ENCODE measurements around the gene PTPRT. TPM values are rescaled to one million over a fixed set of nuclear protein-coding genes. Genes with fewer than 3 reads are reported as not detected.
A peak's percentile ranks its signal among the peaks of the same experiment; 100 is the strongest.

PTPRT gene
- total RNA-seq, 1 experiment from 2014 or later, result 0.93 TPM

DNA sequence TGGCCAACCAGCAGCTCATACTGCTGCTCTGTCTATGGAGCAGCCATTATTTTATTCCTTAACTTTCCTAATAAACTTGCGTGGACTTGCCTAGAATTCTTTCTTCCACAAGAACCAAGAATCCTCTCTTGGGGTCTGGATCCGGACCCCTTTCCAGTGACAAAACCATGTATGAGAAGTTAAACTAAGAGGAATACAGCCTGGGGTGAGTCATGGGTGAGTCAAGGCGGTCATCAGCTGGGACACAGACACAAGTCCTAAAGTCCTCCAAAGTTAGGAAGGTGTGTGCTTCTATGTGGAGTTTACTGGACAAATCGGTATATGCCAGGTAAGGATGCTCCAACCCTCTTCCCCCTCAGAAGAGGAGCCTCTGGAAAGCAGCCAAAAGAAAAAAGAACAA, 881.5 kb downstream of the PTPRT start:
- H3K36me3 ChIP-seq, result no peaks in the 10 kb centered on the region
- DNase-seq, result no peak
- H3K4me1 ChIP-seq, result no peaks in the 10 kb centered on the region
- no peak overlapping the region for H3K4me3 ChIP-seq
- no peak overlapping the region for H3K27ac ChIP-seq
- 0 out of 2 replicates have a peak, but pooled peaks cover 3% of the 10 kb centered on the region for H3K9me3 ChIP-seq (replicated peaks)
- no peaks in the 10 kb centered on the region for H3K27me3 ChIP-seq

GRCh38 chr20:42295592-42295991, 894.1 kb downstream of the PTPRT start:
- Histone ChIP-seq H3K9me3 (replicated peaks) (no peaks in the 10 kb centered on the region), H3K27me3 (0 out of 2 replicates have a peak, but pooled peaks cover 5% of the 10 kb centered on the region), H3K4me3 (no peak overlapping the region), H3K36me3 (no peaks in the 10 kb centered on the region), H3K4me1 (no peaks in the 10 kb centered on the region), H3K27ac (no peak overlapping the region)
- DNase-seq, result peak in 1 of 2 experiments; percentile 28

DNA sequence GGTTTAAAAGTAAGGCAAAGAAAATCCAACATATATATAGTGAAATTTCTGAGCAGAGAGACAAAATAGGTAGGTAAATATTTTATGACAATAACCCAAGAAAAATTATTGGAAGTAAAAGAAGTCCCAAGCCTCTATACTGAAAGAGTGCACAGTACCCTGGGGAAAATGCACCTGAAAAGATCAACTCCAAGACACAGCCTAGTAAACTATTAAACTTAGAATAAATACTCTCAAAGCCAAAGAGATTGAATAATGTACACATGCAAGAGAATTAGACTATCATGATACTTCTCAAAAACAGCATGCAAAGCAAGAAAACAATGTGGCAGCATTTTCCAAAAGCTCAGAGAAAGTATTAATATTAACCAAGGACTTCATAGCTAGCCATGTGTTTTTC, 894.7 kb downstream of the PTPRT start:
- H3K9me3 ChIP-seq (replicated peaks), result no peaks in the 10 kb centered on the region
- no peak for DNase-seq

GRCh38 chr20:42281801-42282200, 907.9 kb downstream of the PTPRT start:
- no peak overlapping the region for H3K27ac ChIP-seq
- no peaks in the 10 kb centered on the region; the same call in 1 of the 2 replicates for H3K9me3 ChIP-seq (replicated peaks)
- no peaks in the 10 kb centered on the region for H3K27me3 ChIP-seq
- no peaks in the 10 kb centered on the region for H3K36me3 ChIP-seq
- no peak for DNase-seq
- H3K4me1 ChIP-seq, result no peaks in the 10 kb centered on the region
- no peak overlapping the region for H3K4me3 ChIP-seq

More for the DNA sequence above, 894.7 kb downstream of the PTPRT start:
- Histone ChIP-seq H3K4me3 (no peak overlapping the region), H3K4me1 (no peaks in the 10 kb centered on the region), H3K27ac (no peak overlapping the region), H3K36me3 (no peaks in the 10 kb centered on the region), H3K27me3 (0 out of 2 replicates have a peak, but pooled peaks cover 5% of the 10 kb centered on the region)

DNA sequence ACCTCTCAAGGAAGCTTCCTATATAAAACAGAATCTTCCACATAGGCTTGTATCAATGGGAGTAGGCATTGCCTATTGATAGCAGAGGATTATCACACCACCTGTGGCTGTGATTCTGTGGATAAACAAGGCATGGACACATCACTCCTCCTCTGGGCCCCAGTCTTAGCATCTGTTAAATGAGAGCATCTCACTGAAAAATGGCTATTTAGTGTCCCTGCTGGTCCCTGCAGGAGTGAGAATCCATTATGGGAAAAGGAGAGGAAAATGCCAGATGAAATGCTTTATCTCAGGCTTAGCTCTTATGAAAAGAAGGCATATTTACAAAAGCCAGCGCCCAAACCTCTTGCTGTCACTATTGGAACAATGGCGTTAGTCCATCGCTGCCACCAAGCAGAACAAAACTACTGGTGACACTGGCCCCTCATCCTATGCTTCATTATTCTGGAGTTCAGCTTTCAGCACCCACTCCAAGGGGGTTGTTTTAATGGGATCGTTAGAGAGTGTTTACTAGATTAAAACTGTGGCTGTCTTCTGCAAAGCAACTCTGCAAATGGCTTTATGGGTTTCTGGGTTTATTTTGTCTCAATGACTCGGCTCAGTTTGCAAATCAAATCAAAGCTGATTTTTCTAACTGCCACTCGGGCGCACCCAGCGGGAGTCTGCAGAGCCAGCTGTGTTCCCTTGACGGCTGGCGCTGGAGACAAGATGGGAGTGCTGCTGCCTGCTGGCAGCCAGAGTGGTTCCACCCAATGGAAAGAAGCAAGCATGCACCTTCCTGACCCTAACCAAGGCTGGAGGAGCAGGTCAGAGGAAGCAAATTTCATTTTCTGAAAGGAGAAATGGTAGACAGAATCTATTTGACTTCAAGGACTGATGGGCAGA, 912.7 kb downstream of the PTPRT start:
- no peaks in the 10 kb centered on the region for H3K27me3 ChIP-seq
- H3K9me3 ChIP-seq (replicated peaks), result no peaks in the 10 kb centered on the region; the same call in 1 of the 2 replicates
- no peaks in the 10 kb centered on the region for H3K4me1 ChIP-seq
- no peaks in the 10 kb centered on the region for H3K36me3 ChIP-seq
- no peak overlapping the region for H3K4me3 ChIP-seq
- H3K27ac ChIP-seq, result no peak overlapping the region
- no peak for DNase-seq

- Histone ChIP-seq H3K9me3 (replicated peaks) (no peaks in the 10 kb centered on the region; the same call in 1 of the 2 replicates), H3K27ac (no peak overlapping the region), H3K36me3 (no peaks in the 10 kb centered on the region), H3K4me1 (no peaks in the 10 kb centered on the region), H3K27me3 (no peaks in the 10 kb centered on the region), H3K4me3 (no peak overlapping the region)
- DNase-seq, result no peak
Measured at GRCh38 chr20:42274986-42275385, 914.7 kb downstream of the PTPRT start.

DNA sequence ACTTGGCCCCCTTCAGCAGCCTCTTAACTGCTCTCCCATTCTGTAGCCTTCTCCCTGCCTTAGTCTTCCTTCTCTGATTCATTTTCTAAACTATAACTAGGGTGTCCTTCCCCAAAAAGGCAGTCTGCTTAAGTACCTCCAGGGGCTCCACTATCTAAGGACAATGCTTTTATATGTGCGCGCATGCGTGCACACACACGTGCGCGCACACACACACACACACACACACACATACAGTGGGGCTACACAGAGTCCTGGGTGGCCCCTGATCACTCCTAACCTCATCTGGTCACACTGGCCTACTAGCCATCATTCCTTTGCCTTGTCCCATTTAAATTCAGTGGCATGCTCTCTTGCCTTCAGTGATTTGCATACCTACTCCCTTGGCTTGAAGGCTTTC, 917.2 kb downstream of the PTPRT start:
- H3K4me3 ChIP-seq, result no peak overlapping the region

GRCh38 chr20:42270539-42270938, 919.2 kb downstream of the PTPRT start:
- Histone ChIP-seq H3K27ac (no peak overlapping the region), H3K27me3 (0 out of 2 replicates have a peak, but pooled peaks cover 2% of the 10 kb centered on the region), H3K4me3 (no peak overlapping the region), H3K9me3 (replicated peaks) (no peaks in the 10 kb centered on the region), H3K36me3 (no peaks in the 10 kb centered on the region), H3K4me1 (no peaks in the 10 kb centered on the region)
- DNase-seq, result no peak

More for the DNA sequence above, 917.2 kb downstream of the PTPRT start:
- 0 out of 2 replicates have a peak, but pooled peaks cover 2% of the 10 kb centered on the region for H3K27me3 ChIP-seq
- DNase-seq, result no peak
- no peaks in the 10 kb centered on the region; the same call in 1 of the 2 replicates for H3K9me3 ChIP-seq (replicated peaks)
- H3K36me3 ChIP-seq, result no peaks in the 10 kb centered on the region
- no peak overlapping the region for H3K27ac ChIP-seq
- H3K4me1 ChIP-seq, result no peaks in the 10 kb centered on the region

DNA sequence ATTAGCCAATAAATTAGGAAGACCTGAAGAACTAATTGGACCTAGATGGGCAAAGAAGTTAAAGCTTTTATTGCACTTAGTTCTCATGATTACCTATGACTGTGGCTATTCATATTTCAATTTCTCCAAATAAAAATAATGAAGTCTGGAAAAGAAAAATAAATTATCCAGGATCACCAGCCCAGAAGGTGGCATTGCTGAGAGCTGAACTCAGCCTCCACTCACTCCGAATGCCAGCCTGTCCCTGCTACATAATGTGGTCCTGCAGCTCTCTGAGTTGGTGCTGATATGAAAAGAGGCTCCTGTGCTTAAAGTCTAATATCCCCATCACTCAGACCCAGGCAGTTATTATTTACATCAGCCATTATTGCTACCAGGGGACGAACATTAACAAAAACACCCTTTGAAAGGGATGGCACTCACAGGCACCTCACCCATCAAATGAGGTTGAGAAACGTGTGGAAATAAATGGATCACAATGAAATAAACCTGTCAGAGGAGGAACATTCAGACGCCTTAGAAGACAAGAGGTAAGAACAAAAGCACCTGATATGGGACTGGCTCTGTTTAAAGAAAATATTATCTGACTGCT, 921.8 kb downstream of the PTPRT start:
- no peaks in the 10 kb centered on the region for H3K9me3 ChIP-seq (replicated peaks)
- no peak overlapping the region for H3K27ac ChIP-seq
- 0 out of 2 replicates have a peak, but pooled peaks cover 2% of the 10 kb centered on the region for H3K27me3 ChIP-seq
- H3K36me3 ChIP-seq, result no peaks in the 10 kb centered on the region
- H3K4me3 ChIP-seq, result no peak overlapping the region
- no peak for DNase-seq
- H3K4me1 ChIP-seq, result no peaks in the 10 kb centered on the region

- no peaks in the 10 kb centered on the region for H3K36me3 ChIP-seq
- H3K4me3 ChIP-seq, result no peak overlapping the region
- peaks cover 6% of the 10 kb centered on the region for H3K4me1 ChIP-seq
- no peaks in the 10 kb centered on the region for H3K9me3 ChIP-seq (replicated peaks)
- no peak for DNase-seq
- H3K27ac ChIP-seq, result no peak overlapping the region
- no peaks in the 10 kb centered on the region for H3K27me3 ChIP-seq
Measured at GRCh38 chr20:42261766-42262270, 927.9 kb downstream of the PTPRT start.

GRCh38 chr20:42260184-42260583, 929.5 kb downstream of the PTPRT start:
- Histone ChIP-seq H3K9me3 (replicated peaks) (no peaks in the 10 kb centered on the region), H3K4me1 (peaks cover 6% of the 10 kb centered on the region), H3K27ac (no peak overlapping the region), H3K4me3 (no peak overlapping the region), H3K27me3 (no peaks in the 10 kb centered on the region), H3K36me3 (no peaks in the 10 kb centered on the region)
- peak; percentile 69 to 80 for DNase-seq

- no peak overlapping the region for H3K4me3 ChIP-seq
- H3K4me1 ChIP-seq, result peaks cover 6% of the 10 kb centered on the region
- H3K36me3 ChIP-seq, result no peaks in the 10 kb centered on the region
- no peak for DNase-seq
- H3K27me3 ChIP-seq, result no peaks in the 10 kb centered on the region
- H3K27ac ChIP-seq, result no peak overlapping the region
- no peaks in the 10 kb centered on the region for H3K9me3 ChIP-seq (replicated peaks)
Measured at GRCh38 chr20:42259389-42259788, 930.3 kb downstream of the PTPRT start.

GRCh38 chr20:42258564-42259302, 931.0 kb downstream of the PTPRT start:
- Histone ChIP-seq H3K36me3 (no peaks in the 10 kb centered on the region), H3K9me3 (replicated peaks) (no peaks in the 10 kb centered on the region), H3K4me1 (peaks cover 6% of the 10 kb centered on the region), H3K27ac (no peak overlapping the region), H3K27me3 (no peaks in the 10 kb centered on the region), H3K4me3 (no peak overlapping the region)
- no peak for DNase-seq

- H3K4me1 ChIP-seq, result peaks cover 6% of the 10 kb centered on the region
- DNase-seq, result peak in 1 of 2 experiments; percentile 20
- H3K4me3 ChIP-seq, result no peak overlapping the region
- H3K27ac ChIP-seq, result no peak overlapping the region
- H3K9me3 ChIP-seq (replicated peaks), result no peaks in the 10 kb centered on the region
- no peaks in the 10 kb centered on the region for H3K36me3 ChIP-seq
- no peaks in the 10 kb centered on the region; the same call in 1 of the 2 replicates for H3K27me3 ChIP-seq
Measured at GRCh38 chr20:42255821-42256220, 933.9 kb downstream of the PTPRT start.

Measured in SJCRH30 (cell line).